GM18511 (cell line): Measurements from ENCODE around the gene ANKRD61.
"Not testable (repeated sequence)": the region's sequence is repeated elsewhere in the genome, so short reads cannot be mapped to it uniquely, and the experiment has no call there.

ENCODE experiments used
- ATAC-seq: cut with Tn5 transposase; IDR thresholded peaks from one replicate; pipeline ENCODE4 v1.9.1; 2021; ENCODE audit warnings: mild to moderate bottlenecking, moderate library complexity; ENCODE audit not compliant: unreplicated experiment

Gene ANKRD61

GRCh38 chr7:6028563-6028962 lies 2.6 kb upstream of the ANKRD61 start:
- ATAC-seq = no peak

- no peak for ATAC-seq
Measured at GRCh38 chr7:6031567-6031966, 391 bp downstream of the ANKRD61 start.

- no peak for ATAC-seq
Measured at GRCh38 chr7:6032167-6032566, 991 bp downstream of the ANKRD61 start.

- no peak for ATAC-seq
Measured at GRCh38 chr7:6032641-6033040, 1.5 kb downstream of the ANKRD61 start.

- ATAC-seq = no peak
Measured at GRCh38 chr7:6035165-6035564, 4.0 kb downstream of the ANKRD61 start.

GRCh38 chr7:6035686-6036085 lies 4.5 kb downstream of the ANKRD61 start:
- no peak for ATAC-seq

GRCh38 chr7:6049780-6050179 lies 18.6 kb downstream of the ANKRD61 start:
- ATAC-seq = no peak

- not testable (repeated sequence) for ATAC-seq
Measured at GRCh38 chr7:6051185-6051584, 20.0 kb downstream of the ANKRD61 start.

GRCh38 chr7:6056616-6057015 lies 25.4 kb downstream of the ANKRD61 start:
- no peak for ATAC-seq

- no peak for ATAC-seq
Measured at GRCh38 chr7:6057316-6058129, 26.3 kb downstream of the ANKRD61 start.

GRCh38 chr7:6059941-6060340 lies 28.8 kb downstream of the ANKRD61 start:
- ATAC-seq = not testable (repeated sequence)

- ATAC-seq = peak; percentile 77
Measured at GRCh38 chr7:6071406-6071805, 40.2 kb downstream of the ANKRD61 start.

GRCh38 chr7:6074612-6075380 lies 43.6 kb downstream of the ANKRD61 start:
- no peak for ATAC-seq

- no peak for ATAC-seq
Measured at GRCh38 chr7:6078548-6078947, 47.4 kb downstream of the ANKRD61 start.

- not testable (repeated sequence) for ATAC-seq
Measured at GRCh38 chr7:6083047-6083446, 51.9 kb downstream of the ANKRD61 start.
